Tibial nerve (tissue), 4 donors: ENCODE results near the gene SLC16A2. TPM values are rescaled to one million over a fixed set of nuclear protein-coding genes. Genes with fewer than 3 reads are reported as not detected.
"Not testable (repeated sequence)": the region's sequence is repeated elsewhere in the genome, so short reads cannot be mapped to it uniquely, and the experiment has no call there.

Experiments used
- DNase-seq, 2 donors: peaks; one replicate each; pipeline ENCODE4 v3.0.0-alpha.2; 2019; ENCODE audit warnings: low spot score in 2 of 2
- H3K27ac ChIP-seq, 4 donors: fragments of 200-600 bp; sonication (generic) in 3 of 4; one replicate each; pipeline ENCODE4 v1.5.1; 2017 to 2019; ENCODE audit warnings: mild to moderate bottlenecking in 1 of 4
- H3K27me3 ChIP-seq, 2 donors: fragments of 200-600 bp; sonication (generic) in 1 of 2; one replicate each; pipeline versions ENCODE4 v1.5.1 to v1.6.0; 2017 to 2019
- H3K36me3 ChIP-seq, 3 donors: fragments of 200-600 bp; sonication (generic); one replicate each; pipeline ENCODE4 v1.5.1; 2018 to 2019
- H3K4me1 ChIP-seq, 4 donors: fragments of 200-600 bp; sonication (generic) in 3 of 4; one replicate each; pipeline ENCODE4 v1.5.1; 2017 to 2019
- H3K4me3 ChIP-seq, 4 donors: fragments of 200-600 bp; sonication (generic) in 3 of 4; one replicate each; pipeline ENCODE4 v1.5.1; 2017 to 2019; ENCODE audit warnings: mild to moderate bottlenecking in 1 of 4, moderate library complexity in 1 of 4
- H3K9me3 ChIP-seq, 4 donors: fragments of 200-600 bp; sonication (generic) in 3 of 4; one replicate each; pipeline ENCODE4 v1.5.1; 2017 to 2019
- CTCF ChIP-seq, 5 experiments: fragments of 200-600 bp in 3 of 5; fragments of 450-650 bp in 2 of 5; sonication (generic) in 3 of 5; IDR thresholded peaks; one replicate each; pipeline ENCODE4 v1.5.1; 2016 to 2019; ENCODE audit warnings: antibody characterized with exemption in 5 of 5, mild to moderate bottlenecking in 3 of 5, moderate library complexity in 2 of 5
- EP300 ChIP-seq, 2 donors: sonication (generic); formaldehyde crosslinking; IDR thresholded peaks; one replicate each; pipeline ENCODE4 v1.6.1; 2017; ENCODE audit warnings: antibody characterized with exemption in 2 of 2, mild to moderate bottlenecking in 1 of 2
- POLR2A ChIP-seq, 2 donors: fragments of 450-650 bp; IDR thresholded peaks; one replicate each; pipeline ENCODE4 v1.6.1; 2017; ENCODE audit warnings: antibody characterized with exemption in 2 of 2, mild to moderate bottlenecking in 2 of 2, moderate library complexity in 2 of 2
- WGBS, 2 donors: methylation state at CpG; one replicate each; pipeline ENCODE4 v1.1.5; 2018; 5-methylcytosine and 5-hydroxymethylcytosine counted together
- total RNA-seq, 4 donors: library from RNA; depleted of rRNA; stranded (reverse); fragments of >200 nt; gene quantifications; one replicate each; pipeline ENCODE4 v1.1.0, GENCODE V29; 2016

SLC16A2 gene
- total RNA-seq, 4 donors from 2014 or later: 9.2 to 13.3 (median 10.8) TPM

GRCh38 chrX:74449937-74450330 is 28.6 kb downstream of the SLC16A2 start:
- H3K27me3 ChIP-seq: peaks cover 0 to 7% of the 10 kb centered on the region in 2 donors
- TF ChIP-seq POLR2A (IDR thresholded peaks at IDR 0.05): no peak
- no peak overlapping the region for H3K4me3 ChIP-seq
- H3K36me3 ChIP-seq: no peaks in the 10 kb centered on the region
- no peak overlapping the region for H3K27ac ChIP-seq
- no peak for DNase-seq
- H3K4me1 ChIP-seq: no peaks in the 10 kb centered on the region
- WGBS, 2 donors: 61 to 78% methylated on average over 3 of the region's 3 CpGs
- H3K9me3 ChIP-seq: no peaks in the 10 kb centered on the region

GRCh38 chrX:74450803-74451449 is 29.6 kb downstream of the SLC16A2 start:
- Histone ChIP-seq H3K4me1 (no peaks in the 10 kb centered on the region), H3K27ac (peak overlapping the region in 1 of 4 donors; percentile 44), H3K4me3 (no peak overlapping the region), H3K27me3 (peaks cover 0 to 7% of the 10 kb centered on the region in 2 donors), H3K9me3 (no peaks in the 10 kb centered on the region), H3K36me3 (no peaks in the 10 kb centered on the region)
- TF ChIP-seq EP300 (IDR thresholded peaks at IDR 0.05) (no peak), POLR2A (IDR thresholded peaks at IDR 0.05) (no peak), CTCF (IDR thresholded peaks at IDR 0.05) (no peak)
- DNase-seq: peak in 1 of 2 donors; percentile 11
- WGBS, 2 donors: 55 to 64% methylated on average over 1 of the region's 1 CpG

- peaks cover 0 to 9% of the 10 kb centered on the region in 2 donors for H3K27me3 ChIP-seq
- no peak overlapping the region for H3K4me3 ChIP-seq
- 73 to 79% methylated on average over 5 of the region's 5 CpGs for WGBS, 2 donors
- H3K9me3 ChIP-seq: no peaks in the 10 kb centered on the region
- H3K36me3 ChIP-seq: no peaks in the 10 kb centered on the region
- H3K4me1 ChIP-seq: no peaks in the 10 kb centered on the region
- peak overlapping the region in 1 of 4 donors; percentile 43 for H3K27ac ChIP-seq
- no peak for DNase-seq
- TF ChIP-seq EP300 (IDR thresholded peaks at IDR 0.05) (no peak), POLR2A (IDR thresholded peaks at IDR 0.05) (no peak), CTCF (IDR thresholded peaks at IDR 0.05) (no peak)
Observed at GRCh38 chrX:74451450-74452198, 30.3 kb downstream of the SLC16A2 start.

- no peak for TF ChIP-seq EP300 (IDR thresholded peaks at IDR 0.05)
- no peak for TF ChIP-seq POLR2A (IDR thresholded peaks at IDR 0.05)
- no peak for TF ChIP-seq CTCF (IDR thresholded peaks at IDR 0.05)
- H3K27me3 ChIP-seq: peaks cover 0 to 11% of the 10 kb centered on the region in 2 donors
- H3K9me3 ChIP-seq: no peaks in the 10 kb centered on the region
- H3K36me3 ChIP-seq: no peaks in the 10 kb centered on the region
- no peak for DNase-seq
- H3K27ac ChIP-seq: no peak overlapping the region
- no peak overlapping the region for H3K4me3 ChIP-seq
- WGBS, 2 donors: 83 to 88% methylated on average over 2 of the region's 2 CpGs
- no peaks in the 10 kb centered on the region for H3K4me1 ChIP-seq
Observed at GRCh38 chrX:74452199-74452481, 30.8 kb downstream of the SLC16A2 start.

GRCh38 chrX:74453178-74453577 is 31.9 kb downstream of the SLC16A2 start:
- Histone ChIP-seq H3K4me3 (no peak overlapping the region), H3K27me3 (peaks cover 0 to 9% of the 10 kb centered on the region in 2 donors), H3K27ac (no peak overlapping the region), H3K4me1 (no peaks in the 10 kb centered on the region), H3K36me3 (no peaks in the 10 kb centered on the region), H3K9me3 (no peaks in the 10 kb centered on the region)
- WGBS, 2 donors: 78 to 84% methylated on average over 7 of the region's 7 CpGs
- no peak for DNase-seq
- TF ChIP-seq EP300 (IDR thresholded peaks at IDR 0.05) (no peak), CTCF (IDR thresholded peaks at IDR 0.05) (no peak), POLR2A (IDR thresholded peaks at IDR 0.05) (no peak)

- H3K27ac ChIP-seq: not testable (repeated sequence)
- WGBS, 2 donors: 87 to 100% methylated on average over 1 to 3 of the region's 3 CpGs
Observed at GRCh38 chrX:74454233-74454632, 32.9 kb downstream of the SLC16A2 start.

More at GRCh38 chrX:74454233-74454632, 32.9 kb downstream of the SLC16A2 start:
- DNase-seq, H3K4me3 ChIP-seq, H3K27me3 ChIP-seq, H3K4me1 ChIP-seq, H3K9me3 ChIP-seq, H3K36me3 ChIP-seq: not testable (repeated sequence)
